ENCODE data around the gene SLC38A1.

Gene SLC38A1

DNA sequence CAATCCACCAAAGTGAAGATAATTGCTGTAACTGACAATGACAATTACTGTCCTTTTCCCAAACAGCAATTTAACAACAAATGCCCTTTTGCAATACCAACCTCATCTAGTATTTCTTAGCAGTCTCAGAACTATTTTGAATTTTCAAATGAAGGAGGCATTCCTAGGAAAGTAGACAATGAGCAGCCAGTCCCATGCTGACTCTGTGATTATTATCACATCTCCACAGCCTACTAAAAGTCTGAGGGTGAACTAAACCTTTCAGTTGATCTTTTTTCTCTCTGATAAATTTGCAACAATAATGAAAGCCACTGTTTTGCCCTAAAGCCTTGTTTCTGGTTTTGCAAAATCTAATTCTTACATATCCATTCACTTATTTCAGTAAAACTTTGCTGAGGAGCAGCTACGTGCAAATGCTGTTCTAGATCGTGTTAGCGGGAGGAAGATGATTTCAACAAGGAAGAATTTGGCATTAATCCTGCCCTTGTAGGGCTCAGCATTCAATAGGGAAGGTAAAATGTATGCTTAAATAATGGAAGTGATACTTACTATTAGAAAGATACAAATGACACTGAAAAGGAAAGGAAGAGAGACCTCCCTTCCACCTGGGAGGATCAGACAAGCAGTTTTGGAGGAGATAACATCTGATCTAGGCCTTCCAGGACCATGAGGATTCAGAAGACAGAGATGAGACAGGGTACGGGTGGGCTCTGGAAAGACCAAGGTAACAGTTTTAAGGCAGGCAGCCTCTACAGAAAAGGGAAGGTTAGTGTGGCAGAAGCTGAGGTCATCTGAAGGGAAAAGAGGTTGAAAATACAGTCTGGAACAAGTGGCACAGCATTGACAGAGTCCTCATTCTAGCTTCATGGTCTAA, 47.4 kb downstream of the SLC38A1 start:
- Histone ChIP-seq H3K27ac (no peak overlapping the region), H3K4me3 (no peak overlapping the region)
- DNase-seq (ENCODE audit: low spot score), result no peak
- TF ChIP-seq, protein P1, sequence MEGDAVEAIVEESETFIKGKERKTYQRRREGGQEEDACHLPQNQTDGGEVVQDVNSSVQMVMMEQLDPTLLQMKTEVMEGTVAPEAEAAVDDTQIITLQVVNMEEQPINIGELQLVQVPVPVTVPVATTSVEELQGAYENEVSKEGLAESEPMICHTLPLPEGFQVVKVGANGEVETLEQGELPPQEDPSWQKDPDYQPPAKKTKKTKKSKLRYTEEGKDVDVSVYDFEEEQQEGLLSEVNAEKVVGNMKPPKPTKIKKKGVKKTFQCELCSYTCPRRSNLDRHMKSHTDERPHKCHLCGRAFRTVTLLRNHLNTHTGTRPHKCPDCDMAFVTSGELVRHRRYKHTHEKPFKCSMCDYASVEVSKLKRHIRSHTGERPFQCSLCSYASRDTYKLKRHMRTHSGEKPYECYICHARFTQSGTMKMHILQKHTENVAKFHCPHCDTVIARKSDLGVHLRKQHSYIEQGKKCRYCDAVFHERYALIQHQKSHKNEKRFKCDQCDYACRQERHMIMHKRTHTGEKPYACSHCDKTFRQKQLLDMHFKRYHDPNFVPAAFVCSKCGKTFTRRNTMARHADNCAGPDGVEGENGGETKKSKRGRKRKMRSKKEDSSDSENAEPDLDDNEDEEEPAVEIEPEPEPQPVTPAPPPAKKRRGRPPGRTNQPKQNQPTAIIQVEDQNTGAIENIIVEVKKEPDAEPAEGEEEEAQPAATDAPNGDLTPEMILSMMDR (IDR thresholded peaks at IDR 0.05), result no peak

DNA sequence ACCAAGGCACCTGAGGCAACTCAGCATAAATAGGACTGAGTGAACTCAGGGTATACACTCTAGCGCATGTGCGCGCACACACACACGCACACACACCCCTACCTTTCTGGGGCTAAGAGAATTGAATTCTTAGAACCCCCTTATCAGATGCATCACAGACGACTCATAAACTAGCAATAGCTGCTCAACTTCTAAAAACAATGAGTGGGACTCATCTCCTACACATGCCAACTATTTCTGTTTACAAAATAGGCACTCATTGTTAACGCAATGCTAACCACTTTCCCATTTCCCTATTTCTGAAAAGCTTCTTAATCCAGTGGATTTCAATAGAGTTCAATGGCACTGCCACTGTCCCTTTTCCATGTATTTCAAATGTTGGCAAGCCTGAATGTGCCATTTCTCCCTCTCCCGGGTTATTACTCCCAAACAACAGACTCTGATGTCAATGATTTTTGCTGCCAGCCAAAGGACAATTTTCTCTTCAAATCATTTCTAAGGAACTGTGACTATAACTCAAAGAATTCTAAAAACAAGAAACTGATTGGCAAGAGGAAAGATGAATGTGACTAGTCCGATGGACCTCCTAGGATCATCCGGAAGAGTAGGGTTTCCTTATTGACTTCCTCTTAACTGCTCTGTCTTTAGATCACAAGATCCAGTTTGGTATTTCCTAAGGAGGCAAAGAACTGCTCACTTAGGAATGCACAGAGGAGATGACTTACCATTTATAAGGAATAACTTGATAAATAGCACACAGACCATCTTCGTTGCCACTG, 48.8 kb downstream of the SLC38A1 start:
- H3K4me3 ChIP-seq, result no peak overlapping the region
- DNase-seq (ENCODE audit: low spot score), result no peak
- no peak overlapping the region for H3K27ac ChIP-seq
- TF ChIP-seq, protein P1 (IDR thresholded peaks at IDR 0.05), result no peak

DNA sequence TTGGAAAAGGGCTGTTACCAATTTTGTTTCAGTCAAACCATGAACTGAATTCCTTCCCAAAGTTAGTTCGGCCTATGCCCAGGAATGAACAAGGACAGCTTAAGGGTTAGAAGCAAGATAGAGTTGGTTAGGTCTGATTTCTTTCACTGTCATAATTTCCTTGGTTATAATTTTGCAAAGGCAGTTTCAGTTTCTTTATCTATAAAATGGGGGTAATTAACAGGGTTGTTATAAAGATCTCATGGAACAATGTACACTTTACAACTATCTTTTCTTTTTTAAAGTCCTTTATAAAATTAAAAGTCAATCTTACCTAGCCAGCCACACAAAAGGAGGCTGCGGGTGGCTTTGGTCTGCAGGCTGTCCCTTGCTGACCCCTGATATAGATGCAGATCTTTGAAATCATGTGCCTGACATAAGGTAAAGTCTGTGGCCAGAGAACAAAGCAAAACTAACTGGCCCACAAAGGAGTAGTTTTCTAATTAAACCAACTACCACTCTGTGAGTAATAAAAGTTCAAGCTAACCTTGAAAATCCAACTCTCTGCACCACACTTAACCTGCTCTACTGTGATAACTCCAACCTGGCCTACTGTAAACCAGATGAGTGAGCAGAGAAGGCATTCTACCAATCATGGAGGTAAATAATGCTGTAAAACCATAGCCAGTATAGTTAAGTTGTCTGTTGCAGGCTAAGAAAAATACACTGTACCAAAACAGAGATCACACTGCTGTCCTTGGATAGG, 49.5 kb downstream of the SLC38A1 start:
- TF ChIP-seq, protein P1 (IDR thresholded peaks at IDR 0.05), result no peak
- DNase-seq (ENCODE audit: low spot score), result no peak
- H3K27ac ChIP-seq, result no peak overlapping the region
- no peak overlapping the region for H3K4me3 ChIP-seq

- H3K27ac ChIP-seq, result no peak overlapping the region
- H3K4me3 ChIP-seq, result no peak overlapping the region
- DNase-seq (ENCODE audit: low spot score), result no peak
- TF ChIP-seq, protein P1 (IDR thresholded peaks at IDR 0.05), result no peak
Observed at GRCh38 chr12:46218322-46219095, 50.3 kb downstream of the SLC38A1 start.

DNA sequence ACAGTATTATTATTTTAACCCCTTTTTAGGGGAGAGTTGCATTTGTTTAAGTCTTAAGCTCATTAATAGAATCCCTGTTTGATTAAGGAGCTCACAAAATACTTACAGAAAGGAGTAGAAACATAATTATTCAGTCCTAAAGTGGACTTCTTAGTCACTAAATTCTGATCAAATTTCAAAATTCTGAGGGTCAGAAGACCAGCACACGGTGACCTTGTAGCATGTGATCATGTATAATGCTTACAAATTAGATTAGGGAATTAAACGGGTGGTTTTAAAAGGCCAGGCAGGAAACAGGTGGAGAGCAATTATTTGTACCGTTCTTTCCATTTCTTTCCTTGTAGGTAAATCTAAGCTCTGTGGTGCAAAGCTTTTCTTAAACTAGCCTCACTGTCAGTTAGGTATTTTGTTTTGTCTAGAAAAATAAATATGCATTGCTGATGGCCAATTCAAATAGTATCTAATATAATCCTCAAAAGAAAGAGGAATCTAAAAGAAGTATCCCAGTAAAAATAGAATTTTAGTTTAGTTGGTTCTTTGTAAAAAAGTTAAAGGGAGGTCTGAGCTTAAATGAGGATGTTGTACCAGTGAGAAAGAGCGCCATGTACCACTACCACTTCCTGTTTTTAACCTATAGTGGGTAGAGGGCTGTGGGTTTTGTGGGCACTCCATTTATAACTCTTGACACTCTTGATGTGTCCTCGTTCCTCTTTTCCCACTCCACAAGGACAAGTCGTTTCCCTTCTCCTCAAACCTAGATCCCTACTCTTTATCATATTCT, 51.1 kb downstream of the SLC38A1 start:
- TF ChIP-seq, protein P1 (IDR thresholded peaks at IDR 0.05), result no peak
- Histone ChIP-seq H3K27ac (no peak overlapping the region), H3K4me3 (no peak overlapping the region)
- DNase-seq (ENCODE audit: low spot score), result no peak

Data from coronary artery (tissue), 2 donors.